ENCODE results near the gene SMC3. TPM values are rescaled to one million over a fixed set of nuclear protein-coding genes. Genes with fewer than 3 reads are reported as not detected.
"Not testable (repeated sequence)": the region's sequence is repeated elsewhere in the genome, so short reads cannot be mapped to it uniquely, and the experiment has no call there.

The SMC3 gene
- total RNA-seq, 1 donor from 2014 or later: 28.5 TPM

- peak; percentile 35 for DNase-seq (ENCODE audit: low read depth, low spot score)
Observed at GRCh38 chr10:110576220-110576619, 8.7 kb downstream of the SMC3 start.

- no peak for DNase-seq (ENCODE audit: low read depth, low spot score)
Observed at GRCh38 chr10:110577056-110577455, 9.6 kb downstream of the SMC3 start.

GRCh38 chr10:110584006-110584405, 16.5 kb downstream of the SMC3 start:
- no peak for DNase-seq (ENCODE audit: low read depth, low spot score)

GRCh38 chr10:110591760-110592159, 24.3 kb downstream of the SMC3 start:
- no peak for DNase-seq (ENCODE audit: low read depth, low spot score)

- peak; percentile 10 for DNase-seq (ENCODE audit: low read depth, low spot score)
Observed at GRCh38 chr10:110597476-110597875, 30.0 kb downstream of the SMC3 start.

GRCh38 chr10:110600487-110601101, 33.1 kb downstream of the SMC3 start:
- DNase-seq (ENCODE audit: low read depth, low spot score): peak; percentile 36

- DNase-seq (ENCODE audit: low read depth, low spot score): no peak
Observed at GRCh38 chr10:110601581-110601980, 34.1 kb downstream of the SMC3 start.

GRCh38 chr10:110608087-110608486, 40.6 kb downstream of the SMC3 start:
- no peak for DNase-seq (ENCODE audit: low read depth, low spot score)

GRCh38 chr10:110609605-110610004, 42.1 kb downstream of the SMC3 start:
- no peak for DNase-seq (ENCODE audit: low read depth, low spot score)

- peak; percentile 11 for DNase-seq (ENCODE audit: low read depth, low spot score)
Observed at GRCh38 chr10:110610308-110610774, 42.8 kb downstream of the SMC3 start.

GRCh38 chr10:110610781-110611180, 43.3 kb downstream of the SMC3 start:
- DNase-seq (ENCODE audit: low read depth, low spot score): not testable (repeated sequence)

GRCh38 chr10:110612087-110612486, 44.6 kb downstream of the SMC3 start:
- DNase-seq (ENCODE audit: low read depth, low spot score): no peak

- DNase-seq (ENCODE audit: low read depth, low spot score): no peak
Observed at GRCh38 chr10:110612629-110613028, 45.1 kb downstream of the SMC3 start.

GRCh38 chr10:110613341-110613995, 46.0 kb downstream of the SMC3 start:
- DNase-seq (ENCODE audit: low read depth, low spot score): no peak

- no peak for DNase-seq (ENCODE audit: low read depth, low spot score)
Observed at GRCh38 chr10:110613996-110614495, 46.6 kb downstream of the SMC3 start.

- DNase-seq (ENCODE audit: low read depth, low spot score): no peak
Observed at GRCh38 chr10:110615057-110615747, 47.7 kb downstream of the SMC3 start.

GRCh38 chr10:110616493-110617033, 49.1 kb downstream of the SMC3 start:
- DNase-seq (ENCODE audit: low read depth, low spot score): no peak

GRCh38 chr10:110617425-110618229, 50.1 kb downstream of the SMC3 start:
- no peak for DNase-seq (ENCODE audit: low read depth, low spot score)

GRCh38 chr10:110618230-110618610, 50.7 kb downstream of the SMC3 start:
- no peak for DNase-seq (ENCODE audit: low read depth, low spot score)

- DNase-seq (ENCODE audit: low read depth, low spot score): no peak
Observed at GRCh38 chr10:110619514-110620397, 52.3 kb downstream of the SMC3 start.
